Endothelial cell of umbilical vein (primary cell): ENCODE measurements around the gene KIF17. TPM values are rescaled to one million over a fixed set of nuclear protein-coding genes. Genes with fewer than 3 reads are reported as not detected.

Experiments
- BruUV-seq: library from RNA; stranded (reverse); fragments of 400-500 nt; replicated peaks from 2 replicates; lab custom pipeline; 2021; lab: Mats Ljungman, UMichigan
- CTCF ChIA-PET: fragments of 300-600, 350-600 bp; sonication (Branson Sonifier 250); formaldehyde crosslinking; loops from one replicate; lab custom pipeline; 2021; ENCODE audit warnings: antibody characterized with exemption, inconsistent platforms; lab: Charles Lee
- POLR2A ChIA-PET: fragments of 300-600, 350-600 bp; sonication (Branson Sonifier 250); formaldehyde crosslinking; loops from one replicate; lab custom pipeline; 2021; ENCODE audit warnings: antibody characterized with exemption, inconsistent platforms; lab: Charles Lee
- DNase-seq: peaks from one replicate; pipeline ENCODE4 v3.0.0-alpha.2; 2011; ENCODE audit warnings: low read depth, low spot score
- FAIRE-seq: peaks from 2 replicates; lab custom pipeline; 2011; peaks lifted over from hg19 to GRCh38; lab: Jason Lieb, UNC
- H2AFZ ChIP-seq: 2 replicates; pipeline ENCODE4 v1.6.0; 2012; ENCODE audit warnings: low read depth, low read length, control low read depth, inconsistent platforms
- H3K27ac ChIP-seq: 2 replicates; pipeline ENCODE4 v1.5.1; 2011; ENCODE audit warnings: low read depth, mild to moderate bottlenecking, control low read depth, low read length, moderate library complexity; ENCODE audit not compliant: insufficient read depth
- H3K27me3 ChIP-seq, 2 experiments: 2 replicates each; pipeline versions ENCODE4 v1.6.0 to v1.6.1; 2011; ENCODE audit warnings: low read length in 2 of 2, mixed read lengths in 1 of 2; ENCODE audit not compliant: control insufficient read depth in 2 of 2, insufficient read depth in 2 of 2
- H3K36me3 ChIP-seq, 2 experiments: 2 replicates in 1 of 2; 3 replicates in 1 of 2; pipeline ENCODE4 v1.5.1; 2011; ENCODE audit warnings: low read length in 2 of 2, mild to moderate bottlenecking in 1 of 2, moderate library complexity in 1 of 2; ENCODE audit not compliant: control insufficient read depth in 2 of 2, insufficient read depth in 2 of 2; ENCODE audit errors: extremely low read depth in 1 of 2
- H3K4me1 ChIP-seq: 3 replicates; pipeline ENCODE4 v1.5.1; 2011; ENCODE audit warnings: mild to moderate bottlenecking, low read length; ENCODE audit not compliant: control insufficient read depth, insufficient read depth; ENCODE audit errors: extremely low read depth
- H3K4me2 ChIP-seq: 2 replicates; pipeline ENCODE4 v1.6.1; 2011; ENCODE audit warnings: low read length, control low read depth, mixed read lengths; ENCODE audit not compliant: insufficient read depth
- H3K4me3 ChIP-seq, 3 experiments: fragments of 200-600 bp in 1 of 3; sonication (generic), shearing (Covaris generic) in 1 of 3; replicated peaks in 1 of 3; 2 replicates each; pipeline ENCODE4 v1.5.1; 2011 to 2016; ENCODE audit warnings: control low read depth in 3 of 3, low read length in 3 of 3, mild to moderate bottlenecking in 2 of 3, inconsistent platforms in 1 of 3, low read depth in 1 of 3, moderate library complexity in 1 of 3; ENCODE audit not compliant: insufficient read depth in 1 of 3
- H3K79me2 ChIP-seq: 2 replicates; pipeline ENCODE4 v1.6.0; 2012; ENCODE audit warnings: low read length, inconsistent platforms; ENCODE audit not compliant: control insufficient read depth, insufficient read depth
- H3K9ac ChIP-seq: replicated peaks from 2 replicates; pipeline ENCODE3; 2011; ENCODE audit warnings: low read length, control low read depth; ENCODE audit not compliant: insufficient read depth; ENCODE audit errors: extremely low read depth
- H3K9me1 ChIP-seq: replicated peaks from 3 replicates; pipeline ENCODE4 v1.6.0; 2011; ENCODE audit warnings: mild to moderate bottlenecking, low read length; ENCODE audit not compliant: control insufficient read depth, insufficient read depth; ENCODE audit errors: extremely low read depth
- H3K9me3 ChIP-seq: replicated peaks from 2 replicates; pipeline ENCODE4 v1.5.1; 2012; ENCODE audit warnings: low read length, inconsistent platforms; ENCODE audit not compliant: control insufficient read depth, insufficient read depth
- H4K20me1 ChIP-seq: replicated peaks from 2 replicates; pipeline ENCODE3; 2011; ENCODE audit warnings: mild to moderate bottlenecking, low read length; ENCODE audit not compliant: control insufficient read depth, insufficient read depth; ENCODE audit errors: extremely low read depth
- EZH2 ChIP-seq: IDR thresholded peaks from 2 replicates; pipeline ENCODE4 v1.6.1; 2012; ENCODE audit warnings: borderline replicate concordance, low read depth, mild to moderate bottlenecking, moderate library complexity, low read length, inconsistent platforms; ENCODE audit not compliant: severe bottlenecking
- FOS ChIP-seq: IDR thresholded peaks from 2 replicates; pipeline ENCODE4 v1.6.1; 2011; ENCODE audit warnings: mild to moderate bottlenecking, low read length, moderate library complexity, borderline replicate concordance; ENCODE audit not compliant: insufficient read depth
- GATA2 ChIP-seq: IDR thresholded peaks from 2 replicates; pipeline ENCODE4 v1.7.0; 2011; ENCODE audit warnings: low read depth, mild to moderate bottlenecking, moderate library complexity, mixed read lengths, low read length; ENCODE audit not compliant: insufficient read length, insufficient read depth
- JUN ChIP-seq: IDR thresholded peaks from 2 replicates; pipeline ENCODE4 v1.6.1; 2011; ENCODE audit warnings: borderline replicate concordance, low read depth; ENCODE audit not compliant: insufficient read length, insufficient read depth
- MYC ChIP-seq: IDR thresholded peaks from one replicate; pipeline ENCODE4 v1.6.1; 2011; ENCODE audit warnings: mild to moderate bottlenecking, low read depth, low read length
- POLR2A ChIP-seq: IDR thresholded peaks from 2 replicates; pipeline ENCODE4 v1.6.1; 2012; ENCODE audit warnings: low read depth, mild to moderate bottlenecking, control low read depth, low read length
- POLR2AphosphoS5 ChIP-seq: IDR thresholded peaks from 2 replicates; pipeline ENCODE4 v1.6.1; 2012; ENCODE audit warnings: low read depth, mild to moderate bottlenecking, control low read depth, low read length, moderate library complexity; ENCODE audit not compliant: insufficient read depth
- dilution Hi-C: fragments of 300-500 bp; cut with MboI; formaldehyde crosslinking; loops from one replicate; pipeline ENCODE4 v1.15.0; 2019; ENCODE audit warnings: low sequenced_read_pairs; ENCODE audit not compliant: extremely low pct_ligation_motif_present
- intact Hi-C: fragments of 100-400 bp; cut with micrococcal nuclease; formaldehyde crosslinking; loops from one replicate; pipeline ENCODE4 v1.10.0; 2022
- polyA plus RNA-seq, 4 experiments: library from polyadenylated mRNA; depleted of rRNA in 3 of 4; stranded (reverse) in 3 of 4; unstranded in 1 of 4; fragments of >200 nt; gene quantifications; 2 replicates each; pipeline versions ENCODE4 v1.2.1 to v1.2.3, GENCODE V29; 2011 to 2012; ENCODE audit warnings: missing spikeins in 1 of 4
- total RNA-seq: library from RNA; stranded (reverse); gene quantifications from 2 replicates; pipeline ENCODE4 v1.2.3, GENCODE V29; 2021
- TF ChIP-seq, protein P1 (sequence below): IDR thresholded peaks from 2 replicates; pipeline ENCODE4 v1.6.1; 2011; ENCODE audit not compliant: insufficient read depth, insufficient read length
- TF ChIP-seq, protein P2 (sequence below), 2 donors: IDR thresholded peaks; 1 replicate in 1 of 2; 2 replicates in 1 of 2; pipeline ENCODE4 v1.5.1; 2011; ENCODE audit warnings: low read length in 2 of 2, mild to moderate bottlenecking in 2 of 2, moderate library complexity in 2 of 2, control low read depth in 1 of 2, inconsistent platforms in 1 of 2, low read depth in 1 of 2; ENCODE audit not compliant: insufficient read depth in 1 of 2; ENCODE audit errors: extremely low read depth in 1 of 2

KIF17 gene
- total and polyA plus RNA-seq, 2 donors (not counting 3 experiments of a cell fraction or from before 2014, with no cell fraction given): 1.1 to 1.5 TPM

DNA sequence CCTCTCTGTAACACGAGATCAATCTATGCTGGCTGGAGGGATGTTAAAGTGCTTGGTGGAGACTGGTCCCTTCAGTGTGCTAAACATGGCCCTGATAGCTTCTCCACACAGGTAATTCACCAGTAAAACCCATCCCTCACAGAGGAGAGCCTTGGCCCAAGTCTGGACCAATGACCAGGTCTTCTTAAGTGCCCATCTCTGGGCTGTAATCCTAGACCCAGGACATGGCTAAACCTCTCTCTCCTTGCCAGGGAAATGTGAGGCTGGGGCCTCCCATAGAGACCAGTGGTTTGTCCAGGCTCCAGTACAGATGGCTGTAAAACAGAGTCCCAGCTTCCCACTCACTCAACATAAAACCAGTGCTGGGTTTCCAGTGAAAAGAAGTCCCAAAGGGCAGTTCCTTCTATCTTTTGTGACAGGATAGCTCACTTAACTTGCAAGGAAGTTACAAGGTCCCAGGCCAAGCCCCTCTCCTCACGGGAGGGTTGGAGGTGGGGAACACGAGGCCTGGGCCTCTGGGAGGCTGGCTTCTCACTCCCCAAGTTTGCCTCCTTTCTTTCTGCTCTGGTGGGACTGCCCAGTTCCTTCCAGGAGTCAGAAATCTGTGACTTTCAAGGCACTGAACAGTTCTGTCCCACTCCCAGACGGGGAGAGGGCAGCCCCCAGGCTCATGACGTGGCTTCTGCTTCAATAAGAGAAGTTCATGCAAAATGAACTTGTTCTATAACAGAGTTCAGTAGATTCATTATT lies 2.2 kb upstream of the KIF17 start:
- Histone ChIP-seq H3K9me1 (no peaks in the 10 kb centered on the region), H3K4me3 (no peak overlapping the region), H3K27ac (no peak overlapping the region), H3K9ac (no peak overlapping the region), H3K79me2 (no peaks in the 10 kb centered on the region), H3K4me1 (no peaks in the 10 kb centered on the region), H4K20me1 (no peaks in the 10 kb centered on the region), H3K4me2 (no peak overlapping the region), H3K36me3 (no peaks in the 10 kb centered on the region), H3K27me3 (peaks cover 0 to 5% of the 10 kb centered on the region in 2 experiments), H3K9me3 (no peaks in the 10 kb centered on the region), H2AFZ (no peak overlapping the region)
- dilution Hi-C loops: no loop called here
- TF ChIP-seq POLR2AphosphoS5 (no peak), EZH2 (no peak), JUN (no peak), GATA2 (no peak), FOS (no peak), POLR2A (no peak), MYC (no peak)
- TF ChIP-seq, protein P1, sequence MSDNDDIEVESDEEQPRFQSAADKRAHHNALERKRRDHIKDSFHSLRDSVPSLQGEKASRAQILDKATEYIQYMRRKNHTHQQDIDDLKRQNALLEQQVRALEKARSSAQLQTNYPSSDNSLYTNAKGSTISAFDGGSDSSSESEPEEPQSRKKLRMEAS: no peak
- TF ChIP-seq, protein P2, sequence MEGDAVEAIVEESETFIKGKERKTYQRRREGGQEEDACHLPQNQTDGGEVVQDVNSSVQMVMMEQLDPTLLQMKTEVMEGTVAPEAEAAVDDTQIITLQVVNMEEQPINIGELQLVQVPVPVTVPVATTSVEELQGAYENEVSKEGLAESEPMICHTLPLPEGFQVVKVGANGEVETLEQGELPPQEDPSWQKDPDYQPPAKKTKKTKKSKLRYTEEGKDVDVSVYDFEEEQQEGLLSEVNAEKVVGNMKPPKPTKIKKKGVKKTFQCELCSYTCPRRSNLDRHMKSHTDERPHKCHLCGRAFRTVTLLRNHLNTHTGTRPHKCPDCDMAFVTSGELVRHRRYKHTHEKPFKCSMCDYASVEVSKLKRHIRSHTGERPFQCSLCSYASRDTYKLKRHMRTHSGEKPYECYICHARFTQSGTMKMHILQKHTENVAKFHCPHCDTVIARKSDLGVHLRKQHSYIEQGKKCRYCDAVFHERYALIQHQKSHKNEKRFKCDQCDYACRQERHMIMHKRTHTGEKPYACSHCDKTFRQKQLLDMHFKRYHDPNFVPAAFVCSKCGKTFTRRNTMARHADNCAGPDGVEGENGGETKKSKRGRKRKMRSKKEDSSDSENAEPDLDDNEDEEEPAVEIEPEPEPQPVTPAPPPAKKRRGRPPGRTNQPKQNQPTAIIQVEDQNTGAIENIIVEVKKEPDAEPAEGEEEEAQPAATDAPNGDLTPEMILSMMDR (IDR thresholded peaks at IDR 0.05; ENCODE audit: extremely low read depth in 1 of 2, insufficient read depth in 1 of 2, low read depth in 1 of 2, low read length in 2 of 2): no peak
- POLR2A ChIA-PET: no interaction called here
- CTCF ChIA-PET: interaction anchor here (2.5 kb wide), 1 partner anchor 13 kb away, joined by 5 read pairs; the partner anchor contains the start of gene SH2D5
- DNase-seq: no peak
- no TSS peak for BruUV-seq
- FAIRE-seq: no peak
- intact Hi-C loops: no loop called here
